Neural cell (in vitro differentiated cells): ENCODE data around the gene IDI2. TPM values are rescaled to one million over a fixed set of nuclear protein-coding genes. Genes with fewer than 3 reads are reported as not detected.

ENCODE experiments used
- H2AFZ ChIP-seq: fragments of 200-600, 300-800 bp; sonication (generic), shearing (Covaris generic); 2 replicates; pipeline ENCODE4 v1.6.0; 2014; ENCODE audit warnings: low read depth, mild to moderate bottlenecking, antibody characterized with exemption, low read length, moderate library complexity
- H3F3A ChIP-seq: fragments of 200-600 bp; shearing (Covaris generic); 2 replicates; pipeline ENCODE4 v1.6.1; 2016; ENCODE audit warnings: mild to moderate bottlenecking, moderate library complexity, mixed read lengths, antibody characterized with exemption, low read length; ENCODE audit not compliant: insufficient read depth, poor library complexity, severe bottlenecking
- H3K27ac ChIP-seq: fragments of 200-600, 300-800 bp; sonication (generic), shearing (Covaris generic); 2 replicates; pipeline ENCODE4 v1.5.1; 2014; ENCODE audit warnings: mild to moderate bottlenecking, low read length, moderate library complexity
- H3K27me3 ChIP-seq: fragments of 300-800, 200-600 bp; sonication (generic), shearing (Covaris generic); 2 replicates; pipeline ENCODE4 v1.6.0; 2014; ENCODE audit warnings: mild to moderate bottlenecking, low read depth, low read length, moderate library complexity; ENCODE audit not compliant: insufficient read depth
- H3K36me3 ChIP-seq: fragments of 300-800, 200-600 bp; sonication (generic), shearing (Covaris generic); 2 replicates; pipeline ENCODE4 v1.5.1; 2014; ENCODE audit warnings: mild to moderate bottlenecking, antibody characterized with exemption, low read length, moderate library complexity; ENCODE audit not compliant: insufficient read depth
- H3K4me2 ChIP-seq: fragments of 300-800, 200-600 bp; sonication (generic), shearing (Covaris generic); 2 replicates; pipeline ENCODE4 v1.6.0; 2014; ENCODE audit warnings: mild to moderate bottlenecking, low read length
- H3K4me3 ChIP-seq: fragments of 300-800, 200-600 bp; sonication (generic), shearing (Covaris generic); 2 replicates; pipeline ENCODE4 v1.5.1; 2014; ENCODE audit warnings: mild to moderate bottlenecking, low read length, moderate library complexity
- H3K79me2 ChIP-seq: fragments of 200-600 bp; shearing (Covaris generic); replicated peaks from 2 replicates; pipeline ENCODE4 v1.6.0; 2014; ENCODE audit warnings: mild to moderate bottlenecking, low read length, moderate library complexity; ENCODE audit not compliant: insufficient read depth
- H3K9ac ChIP-seq: fragments of 300-800, 200-600 bp; sonication (generic), shearing (Covaris generic); 2 replicates; pipeline ENCODE4 v1.6.1; 2016; ENCODE audit warnings: mild to moderate bottlenecking, low read length, mixed read lengths
- H3K9me2 ChIP-seq: fragments of 200-600 bp; shearing (Covaris generic); 2 replicates; pipeline ENCODE4 v1.6.1; 2016; ENCODE audit warnings: mild to moderate bottlenecking, low read length, mixed read lengths; ENCODE audit not compliant: insufficient read depth
- H3K9me3 ChIP-seq: fragments of 200-600, 300-800 bp; sonication (generic), shearing (Covaris generic); 2 replicates; pipeline ENCODE4 v1.6.1; 2016; ENCODE audit warnings: mild to moderate bottlenecking, mixed run types, low read length, moderate library complexity, mixed read lengths
- H4K20me1 ChIP-seq: fragments of 200-600 bp; shearing (Covaris generic); 2 replicates; pipeline ENCODE4 v1.6.1; 2016; ENCODE audit warnings: mild to moderate bottlenecking, mixed run types; ENCODE audit not compliant: insufficient read depth
- EP300 ChIP-seq: fragments of 450-650 bp; conservative IDR thresholded peaks from 2 replicates; pipeline ENCODE4 v1.6.1; 2014; ENCODE audit warnings: antibody characterized with exemption, mild to moderate bottlenecking, moderate library complexity; ENCODE audit not compliant: poor library complexity, severe bottlenecking
- EZH2 ChIP-seq: fragments of 200-600, 300-800 bp; shearing (Covaris generic), sonication (generic); IDR thresholded peaks from 2 replicates; pipeline ENCODE4 v1.6.1; 2014; ENCODE audit warnings: antibody characterized with exemption, low read length, borderline replicate concordance, mild to moderate bottlenecking; ENCODE audit not compliant: insufficient read depth, poor library complexity, severe bottlenecking
- MXI1 ChIP-seq: fragments of 450-650 bp; conservative IDR thresholded peaks from 2 replicates; pipeline ENCODE4 v1.6.1; 2014; ENCODE audit warnings: antibody characterized with exemption, mild to moderate bottlenecking; ENCODE audit not compliant: poor library complexity, severe bottlenecking
- POLR2AphosphoS5 ChIP-seq: IDR thresholded peaks from 2 replicates; pipeline ENCODE4 v1.6.1; 2012
- RAD21 ChIP-seq: fragments of 450-650 bp; conservative IDR thresholded peaks from 2 replicates; pipeline ENCODE4 v1.6.1; 2014; ENCODE audit warnings: antibody characterized with exemption, mild to moderate bottlenecking, moderate library complexity
- SMC3 ChIP-seq: fragments of 450-650 bp; conservative IDR thresholded peaks from 2 replicates; pipeline ENCODE4 v1.6.1; 2014; ENCODE audit warnings: antibody characterized with exemption, mild to moderate bottlenecking, moderate library complexity; ENCODE audit not compliant: poor library complexity
- TAF1 ChIP-seq: IDR thresholded peaks from 2 replicates; pipeline ENCODE4 v1.6.1; 2012; ENCODE audit warnings: low read depth
- polyA plus RNA-seq: library from polyadenylated mRNA; depleted of rRNA; stranded (reverse); fragments of >200 nt; gene quantifications from 2 replicates; pipeline ENCODE4 v1.2.3, GENCODE V29; 2014
- TF ChIP-seq, protein P1 (sequence below): IDR thresholded peaks from 2 replicates; pipeline ENCODE4 v1.6.1; 2012; ENCODE audit warnings: borderline replicate concordance
- TF ChIP-seq, protein P2 (sequence below): fragments of 450-650 bp; IDR thresholded peaks from 2 replicates; pipeline ENCODE4 v1.5.1; 2014; ENCODE audit warnings: antibody characterized with exemption, mild to moderate bottlenecking, moderate library complexity; ENCODE audit not compliant: poor library complexity, severe bottlenecking

Gene IDI2
- polyA plus RNA-seq, 1 donor from 2014 or later, result 0.24 TPM

GRCh38 chr10:987870-988666 lies 37.6 kb downstream of the IDI2 start, which contains the start of gene GTPBP4:
Gene GTPBP4 (plus strand): TSS chr10:988434. CDS start chr10:988480, 46 bp downstream.
- Histone ChIP-seq H3K27ac (peak within 1 kb of the TSS; percentile 80), H2AFZ (peak within 1 kb of the TSS; percentile 83), H4K20me1 (no peaks in the 10 kb centered on the region), H3K36me3 (no peaks in the 10 kb centered on the region), H3K9me2 (no peaks in the 10 kb centered on the region), H3K4me2 (peak within 1 kb of the TSS; percentile 81), H3K9ac (peak within 1 kb of the TSS; percentile 95), H3K4me3 (peak within 1 kb of the TSS; percentile 86), H3K9me3 (no peaks in the 10 kb centered on the region), H3K79me2 (peaks cover 34% of the 10 kb centered on the region), H3F3A (no peaks in the 10 kb centered on the region), H3K27me3 (no peaks in the 10 kb centered on the region)
- TF ChIP-seq POLR2AphosphoS5, result peak; percentile 95
- TF ChIP-seq, protein P1, sequence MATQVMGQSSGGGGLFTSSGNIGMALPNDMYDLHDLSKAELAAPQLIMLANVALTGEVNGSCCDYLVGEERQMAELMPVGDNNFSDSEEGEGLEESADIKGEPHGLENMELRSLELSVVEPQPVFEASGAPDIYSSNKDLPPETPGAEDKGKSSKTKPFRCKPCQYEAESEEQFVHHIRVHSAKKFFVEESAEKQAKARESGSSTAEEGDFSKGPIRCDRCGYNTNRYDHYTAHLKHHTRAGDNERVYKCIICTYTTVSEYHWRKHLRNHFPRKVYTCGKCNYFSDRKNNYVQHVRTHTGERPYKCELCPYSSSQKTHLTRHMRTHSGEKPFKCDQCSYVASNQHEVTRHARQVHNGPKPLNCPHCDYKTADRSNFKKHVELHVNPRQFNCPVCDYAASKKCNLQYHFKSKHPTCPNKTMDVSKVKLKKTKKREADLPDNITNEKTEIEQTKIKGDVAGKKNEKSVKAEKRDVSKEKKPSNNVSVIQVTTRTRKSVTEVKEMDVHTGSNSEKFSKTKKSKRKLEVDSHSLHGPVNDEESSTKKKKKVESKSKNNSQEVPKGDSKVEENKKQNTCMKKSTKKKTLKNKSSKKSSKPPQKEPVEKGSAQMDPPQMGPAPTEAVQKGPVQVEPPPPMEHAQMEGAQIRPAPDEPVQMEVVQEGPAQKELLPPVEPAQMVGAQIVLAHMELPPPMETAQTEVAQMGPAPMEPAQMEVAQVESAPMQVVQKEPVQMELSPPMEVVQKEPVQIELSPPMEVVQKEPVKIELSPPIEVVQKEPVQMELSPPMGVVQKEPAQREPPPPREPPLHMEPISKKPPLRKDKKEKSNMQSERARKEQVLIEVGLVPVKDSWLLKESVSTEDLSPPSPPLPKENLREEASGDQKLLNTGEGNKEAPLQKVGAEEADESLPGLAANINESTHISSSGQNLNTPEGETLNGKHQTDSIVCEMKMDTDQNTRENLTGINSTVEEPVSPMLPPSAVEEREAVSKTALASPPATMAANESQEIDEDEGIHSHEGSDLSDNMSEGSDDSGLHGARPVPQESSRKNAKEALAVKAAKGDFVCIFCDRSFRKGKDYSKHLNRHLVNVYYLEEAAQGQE, result no peak
- peak; percentile 42 for TF ChIP-seq EP300
- TF ChIP-seq MXI1, result peak; percentile 100
- peak; percentile 49 for TF ChIP-seq RAD21
- TF ChIP-seq, protein P2, sequence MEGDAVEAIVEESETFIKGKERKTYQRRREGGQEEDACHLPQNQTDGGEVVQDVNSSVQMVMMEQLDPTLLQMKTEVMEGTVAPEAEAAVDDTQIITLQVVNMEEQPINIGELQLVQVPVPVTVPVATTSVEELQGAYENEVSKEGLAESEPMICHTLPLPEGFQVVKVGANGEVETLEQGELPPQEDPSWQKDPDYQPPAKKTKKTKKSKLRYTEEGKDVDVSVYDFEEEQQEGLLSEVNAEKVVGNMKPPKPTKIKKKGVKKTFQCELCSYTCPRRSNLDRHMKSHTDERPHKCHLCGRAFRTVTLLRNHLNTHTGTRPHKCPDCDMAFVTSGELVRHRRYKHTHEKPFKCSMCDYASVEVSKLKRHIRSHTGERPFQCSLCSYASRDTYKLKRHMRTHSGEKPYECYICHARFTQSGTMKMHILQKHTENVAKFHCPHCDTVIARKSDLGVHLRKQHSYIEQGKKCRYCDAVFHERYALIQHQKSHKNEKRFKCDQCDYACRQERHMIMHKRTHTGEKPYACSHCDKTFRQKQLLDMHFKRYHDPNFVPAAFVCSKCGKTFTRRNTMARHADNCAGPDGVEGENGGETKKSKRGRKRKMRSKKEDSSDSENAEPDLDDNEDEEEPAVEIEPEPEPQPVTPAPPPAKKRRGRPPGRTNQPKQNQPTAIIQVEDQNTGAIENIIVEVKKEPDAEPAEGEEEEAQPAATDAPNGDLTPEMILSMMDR, result peak; percentile 73
- TF ChIP-seq SMC3, result peak; percentile 34
- peak; percentile 21 for TF ChIP-seq TAF1
- no peak for TF ChIP-seq EZH2

- H3K9me2 ChIP-seq, result no peaks in the 10 kb centered on the region
- H3K27ac ChIP-seq, result peak overlapping the region; percentile 80
- no peaks in the 10 kb centered on the region for H3F3A ChIP-seq
- TF ChIP-seq, protein P1, result no peak
- TF ChIP-seq MXI1, result no peak
- TF ChIP-seq RAD21, result no peak
- TF ChIP-seq, protein P2, result no peak
- no peak for TF ChIP-seq EP300
- no peak for TF ChIP-seq POLR2AphosphoS5
- TF ChIP-seq TAF1, result no peak
- TF ChIP-seq SMC3, result no peak
- no peak for TF ChIP-seq EZH2
- no peaks in the 10 kb centered on the region for H3K9me3 ChIP-seq
- H3K79me2 ChIP-seq, result peaks cover 31% of the 10 kb centered on the region
- H3K36me3 ChIP-seq, result no peaks in the 10 kb centered on the region
- H3K27me3 ChIP-seq, result no peaks in the 10 kb centered on the region
- peak overlapping the region; percentile 86 for H3K4me3 ChIP-seq
- peak overlapping the region; percentile 83 for H2AFZ ChIP-seq
- peak overlapping the region; percentile 81 for H3K4me2 ChIP-seq
- H3K9ac ChIP-seq, result peak overlapping the region; percentile 95
- H4K20me1 ChIP-seq, result no peaks in the 10 kb centered on the region
Measured at GRCh38 chr10:987620-987869, 38.1 kb downstream of the IDI2 start.
